NCI-H1694 (cell line): ENCODE data around the gene PURB.
"Not testable (repeated sequence)": the region's sequence is repeated elsewhere in the genome, so short reads cannot be mapped to it uniquely, and the experiment has no call there.

Experiments
- DNase-seq: peaks from one replicate; lab custom pipeline; 2025; lab: John Stamatoyannopoulos, UW

Gene PURB

GRCh38 chr7:44853391-44853790, 31.9 kb downstream of the PURB start:
- DNase-seq, result no peak

- no peak for DNase-seq
Observed at GRCh38 chr7:44852590-44852989, 32.7 kb downstream of the PURB start.

GRCh38 chr7:44849885-44850544, 35.3 kb downstream of the PURB start:
- DNase-seq, result no peak

- no peak for DNase-seq
Observed at GRCh38 chr7:44849259-44849884, 36.0 kb downstream of the PURB start.

- DNase-seq, result peak; percentile 99
Observed at GRCh38 chr7:44847920-44848634, 37.3 kb downstream of the PURB start, which contains the start of gene H2AZ2. TSS of gene H2AZ2 (minus strand) at chr7:44848087. CDS start at chr7:44847971, 116 bp downstream.

- peak; percentile 69 for DNase-seq
Observed at GRCh38 chr7:44847509-44847919, 37.8 kb downstream of the PURB start.

GRCh38 chr7:44846816-44847508, 38.4 kb downstream of the PURB start:
- no peak for DNase-seq

GRCh38 chr7:44846390-44846789, 38.9 kb downstream of the PURB start:
- not testable (repeated sequence) for DNase-seq

GRCh38 chr7:44845451-44845850, 39.9 kb downstream of the PURB start:
- DNase-seq, result no peak

GRCh38 chr7:44843440-44843839, 41.9 kb downstream of the PURB start:
- not testable (repeated sequence) for DNase-seq

GRCh38 chr7:44842675-44843074, 42.7 kb downstream of the PURB start:
- DNase-seq, result not testable (repeated sequence)

- no peak for DNase-seq
Observed at GRCh38 chr7:44838751-44839150, 46.6 kb downstream of the PURB start.

- DNase-seq, result no peak
Observed at GRCh38 chr7:44827567-44827966, 57.8 kb downstream of the PURB start.
